ENCODE measurements around the gene CTNS.

CTNS gene

DNA sequence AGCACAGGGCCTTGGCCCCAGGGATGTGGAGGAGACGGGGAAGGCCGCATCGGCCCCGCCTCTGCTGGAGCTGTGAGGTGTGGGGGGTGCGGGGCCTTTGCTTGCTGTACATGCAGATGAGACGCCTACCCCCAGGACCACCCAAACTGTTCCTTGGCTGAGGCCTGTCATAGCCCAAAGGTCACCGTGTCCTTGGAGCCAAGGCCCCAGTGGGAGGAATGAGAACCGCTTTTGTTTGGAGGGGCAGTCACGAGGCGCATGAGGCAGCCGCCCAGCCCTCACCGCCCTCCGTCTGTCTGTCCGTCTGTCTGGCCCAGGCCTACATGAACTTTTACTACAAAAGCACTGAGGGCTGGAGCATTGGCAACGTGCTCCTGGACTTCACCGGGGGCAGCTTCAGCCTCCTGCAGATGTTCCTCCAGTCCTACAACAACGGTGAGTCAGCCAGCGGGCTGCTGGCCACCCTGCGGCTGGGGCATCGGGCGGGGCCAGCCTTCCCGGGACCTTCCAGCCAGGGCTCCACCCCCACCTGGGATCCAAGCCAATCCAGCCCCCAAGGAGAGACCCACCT is 23.1 kb downstream of the CTNS start:
- DNase-seq (ENCODE audit: low read depth): no peak

DNA sequence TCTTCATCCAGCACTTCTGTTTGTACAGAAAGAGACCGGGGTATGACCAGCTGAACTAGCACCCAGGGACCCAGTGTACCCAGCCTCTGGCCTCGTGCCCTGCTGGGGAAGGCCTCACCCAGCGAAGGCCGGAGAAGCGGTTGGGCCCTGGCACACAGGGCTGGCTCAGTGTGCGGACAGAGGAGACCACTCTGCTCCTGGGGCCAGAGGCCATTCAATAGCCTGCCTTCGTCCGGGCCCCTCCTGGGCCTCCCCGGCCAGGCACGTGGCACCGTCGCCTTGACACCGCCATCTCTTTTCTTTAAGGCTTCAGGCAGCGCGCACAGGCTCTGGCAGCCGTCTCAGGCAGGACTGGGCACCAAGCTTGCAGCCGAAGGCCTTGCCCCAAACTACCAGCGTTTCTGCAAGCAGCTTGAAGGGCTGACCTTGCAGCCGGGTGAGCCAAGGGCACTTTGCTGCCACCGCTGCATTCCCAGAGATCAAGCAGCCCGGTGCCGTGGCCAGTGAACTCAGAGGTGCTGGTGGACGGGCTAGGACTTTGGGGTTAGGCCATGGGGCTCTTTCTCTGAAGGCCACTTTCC is 23.8 kb downstream of the CTNS start:
- DNase-seq (ENCODE audit: low read depth): no peak

DNA sequence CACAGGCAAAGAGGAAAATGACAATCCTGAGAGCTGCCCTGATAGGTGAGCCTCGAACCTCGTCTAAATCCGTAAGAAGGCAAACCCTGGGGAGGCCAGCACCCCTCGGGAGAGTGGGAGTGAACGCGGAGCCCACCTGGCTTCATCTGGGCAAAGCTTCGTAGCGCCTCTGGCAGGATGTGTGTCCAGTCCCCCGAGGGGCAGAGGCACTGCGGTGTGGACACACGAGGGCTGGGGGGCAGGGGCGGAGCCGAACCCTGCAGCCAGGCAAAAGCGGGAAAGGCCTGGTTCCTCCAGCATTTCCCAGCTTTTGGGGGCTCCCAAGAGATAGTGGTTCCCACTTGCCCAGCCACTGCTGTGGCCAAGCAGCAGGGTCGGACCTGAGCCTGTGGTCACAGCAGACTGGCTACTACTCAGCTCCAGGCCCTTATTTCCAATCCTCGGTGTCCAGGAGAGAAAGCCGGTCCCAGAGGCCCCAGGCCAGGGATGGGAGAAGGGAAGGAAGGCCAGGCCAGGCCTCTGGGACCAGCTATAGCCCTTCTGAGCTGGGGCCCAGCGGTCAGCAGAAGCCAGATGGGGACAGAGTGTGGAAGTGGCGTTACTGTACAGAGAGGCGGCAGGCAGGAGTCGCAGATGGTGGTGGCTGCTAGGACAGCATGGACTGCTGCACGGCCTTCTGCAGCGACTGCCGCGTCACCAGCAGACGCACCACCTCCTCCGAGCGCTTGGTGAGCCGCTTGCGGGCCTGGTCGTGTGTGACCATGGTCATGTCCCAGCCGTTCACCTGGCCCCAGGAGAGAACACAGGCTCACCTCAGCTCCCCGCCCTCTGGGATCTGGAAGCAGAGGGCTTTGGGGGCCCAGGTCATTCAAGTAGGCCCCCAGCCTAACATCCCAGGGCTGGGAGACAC is 26.8 kb downstream of the CTNS start:
- DNase-seq (ENCODE audit: low read depth): no peak

DNA sequence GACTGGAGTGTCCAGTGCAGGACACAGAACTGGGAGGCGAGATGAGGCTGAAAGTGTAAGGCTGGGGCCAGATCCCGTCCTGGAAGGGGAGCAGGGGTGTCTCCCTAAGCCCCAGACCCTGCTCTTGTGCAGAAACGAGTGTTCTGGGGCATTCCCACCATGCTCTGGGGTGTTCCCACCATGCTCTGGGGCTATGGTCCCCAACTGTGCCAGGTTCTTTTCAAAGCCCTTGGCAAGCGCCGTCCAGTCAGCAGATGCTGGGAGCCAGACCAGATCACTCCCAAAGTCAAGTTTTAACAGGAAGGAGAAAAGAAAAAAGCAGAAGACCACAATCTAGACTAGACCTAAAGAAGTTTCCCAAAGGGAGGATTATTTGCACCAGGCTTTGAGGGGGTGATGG is 29.3 kb downstream of the CTNS start:
- no peak for DNase-seq (ENCODE audit: low read depth)

DNA sequence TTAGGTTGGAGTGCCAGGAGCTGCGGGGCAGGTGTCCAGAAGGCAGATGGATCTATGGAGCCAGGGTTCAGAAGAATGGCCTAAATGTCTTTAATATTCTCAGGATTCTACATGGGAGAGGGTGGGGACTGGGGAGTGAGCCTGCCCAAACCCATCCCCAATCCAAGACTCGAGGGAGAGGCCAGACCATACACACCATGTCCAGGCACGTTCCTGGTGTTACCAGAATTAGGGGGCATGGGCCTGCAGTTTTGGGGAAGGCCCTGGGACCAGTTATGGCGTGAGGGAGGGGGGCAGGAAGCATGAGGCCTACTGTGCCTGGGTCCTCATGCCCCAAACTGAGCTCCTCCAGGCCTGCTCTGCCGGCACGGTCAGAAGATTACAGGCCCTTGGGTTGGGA is 30.0 kb downstream of the CTNS start:
- DNase-seq (ENCODE audit: low read depth): no peak

DNA sequence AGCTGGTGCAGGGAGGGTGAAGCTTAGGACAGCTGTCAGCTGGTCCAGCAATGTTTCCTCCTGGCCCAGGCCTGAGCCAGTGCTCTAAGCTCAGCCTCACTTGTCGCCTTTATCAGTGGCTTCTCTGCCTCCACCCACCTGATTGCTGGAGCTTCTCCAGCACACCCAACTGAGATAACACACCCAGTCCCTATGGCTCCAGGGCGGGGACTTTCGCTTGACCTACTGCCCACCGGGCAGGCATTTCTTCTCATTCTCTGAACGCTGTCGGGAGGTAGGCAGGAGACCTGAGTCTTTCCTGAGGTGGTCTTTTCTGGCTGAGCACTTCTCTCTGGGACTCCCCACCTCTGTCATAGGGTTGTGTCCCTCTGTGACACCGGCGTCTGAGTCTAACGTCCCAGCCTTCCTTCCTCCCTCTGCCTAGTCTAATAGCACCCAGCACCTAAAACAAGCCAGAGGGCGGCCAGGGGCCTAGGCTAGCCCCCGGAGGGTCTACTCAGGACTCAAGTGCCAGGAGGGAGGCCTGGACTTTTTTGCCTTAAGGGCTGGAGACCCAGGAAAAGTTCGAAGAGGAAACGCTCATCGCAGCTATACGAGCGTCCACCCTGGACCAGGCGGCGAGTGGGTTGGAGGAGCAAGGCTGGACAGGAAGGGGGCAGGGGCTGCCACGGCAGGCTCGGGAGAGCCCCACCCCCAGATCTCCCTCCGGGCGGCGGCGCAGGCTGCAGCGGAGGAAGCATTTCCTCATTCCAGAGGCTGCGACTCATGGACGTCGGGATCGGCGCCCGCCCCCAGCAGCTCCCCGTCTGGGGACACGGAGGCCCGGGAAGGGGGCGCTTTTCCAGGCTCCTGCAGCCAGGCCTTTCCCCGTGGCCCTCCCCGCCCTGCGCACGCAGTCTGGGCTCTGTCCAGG is 31.1 kb downstream of the CTNS start:
- DNase-seq (ENCODE audit: low read depth): no peak

DNA sequence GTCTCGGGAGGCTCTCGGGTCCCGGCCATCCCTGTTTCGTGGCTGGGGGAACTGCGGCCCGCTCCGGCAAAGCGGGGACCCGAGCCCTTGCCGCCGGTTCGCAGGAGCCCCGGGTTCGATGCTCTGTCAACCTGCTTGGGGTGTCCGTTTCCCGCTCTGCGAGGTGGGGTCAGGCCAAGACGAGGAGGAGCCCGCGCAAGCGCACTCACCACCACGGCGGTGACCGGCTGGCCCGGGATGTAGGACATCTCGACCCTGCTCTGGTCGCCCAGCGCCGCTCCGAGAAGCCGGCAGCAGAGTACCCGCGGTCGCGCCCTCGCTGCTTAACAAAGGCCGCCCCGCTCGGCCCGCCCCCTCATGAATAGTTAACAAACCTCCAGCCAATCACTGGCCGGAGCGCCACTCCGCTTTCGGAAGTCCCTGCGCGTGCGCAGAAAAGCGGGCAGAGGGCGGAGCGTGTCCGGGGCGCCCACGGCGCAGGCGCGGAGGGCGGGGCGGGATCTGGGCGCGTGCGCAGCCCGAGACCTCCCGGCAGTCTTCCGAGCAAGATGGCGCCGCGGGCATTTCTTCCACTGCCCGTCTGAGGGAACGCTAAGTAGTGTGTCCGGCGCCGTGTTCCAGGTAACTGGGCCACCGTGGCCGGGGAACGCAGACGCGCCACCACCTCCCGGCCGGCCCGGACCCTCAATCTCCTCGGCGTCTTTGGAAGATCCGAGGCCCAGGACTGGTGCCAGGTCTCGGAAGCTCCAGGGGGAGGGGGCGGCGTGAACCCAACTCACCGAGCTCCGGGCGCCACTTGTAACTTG is 31.9 kb downstream of the CTNS start, which contains the start of the genes EMC6 and TAX1BP3:
TSS of gene EMC6 (plus strand) at position 534 of the 806 bp plus-strand sequence. CDS start 335 bp downstream, outside the sequence.
TSS of gene TAX1BP3 (minus strand) at position 300 of the 806 bp plus-strand sequence. CDS start at position 248, 52 bp downstream.
- peak; percentile 99 for DNase-seq (ENCODE audit: low read depth)

DNA sequence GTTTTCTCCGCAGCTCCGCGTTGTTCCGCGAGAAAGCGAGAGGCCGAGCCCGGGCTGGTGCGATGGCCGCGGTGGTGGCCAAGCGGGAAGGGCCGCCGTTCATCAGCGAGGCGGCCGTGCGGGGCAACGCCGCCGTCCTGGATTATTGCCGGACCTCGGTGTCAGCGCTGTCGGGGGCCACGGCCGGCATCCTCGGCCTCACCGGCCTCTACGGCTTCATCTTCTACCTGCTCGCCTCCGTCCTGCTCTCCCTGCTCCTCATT is 32.5 kb downstream of the CTNS start:
- no peak for DNase-seq (ENCODE audit: low read depth)

DNA sequence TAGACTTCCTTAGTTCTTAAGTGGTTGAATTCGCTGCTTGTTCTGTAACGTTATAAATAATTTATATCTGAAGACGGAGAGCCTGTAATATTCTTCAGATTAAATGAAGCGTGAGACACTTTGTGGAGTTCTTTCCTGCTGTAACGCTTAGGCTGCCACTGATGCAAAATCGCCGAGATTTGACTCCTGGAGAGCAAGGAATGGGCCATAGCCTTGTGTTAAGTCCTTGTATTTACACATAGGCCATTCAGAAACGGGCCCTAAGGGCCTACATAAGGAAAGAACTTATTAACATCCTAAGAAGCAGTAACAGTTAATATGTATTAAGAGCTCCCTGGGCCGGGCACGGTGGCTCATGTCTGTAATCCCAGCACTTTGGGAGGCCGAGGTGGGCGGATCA is 33.0 kb downstream of the CTNS start:
- no peak for DNase-seq (ENCODE audit: low read depth)

DNA sequence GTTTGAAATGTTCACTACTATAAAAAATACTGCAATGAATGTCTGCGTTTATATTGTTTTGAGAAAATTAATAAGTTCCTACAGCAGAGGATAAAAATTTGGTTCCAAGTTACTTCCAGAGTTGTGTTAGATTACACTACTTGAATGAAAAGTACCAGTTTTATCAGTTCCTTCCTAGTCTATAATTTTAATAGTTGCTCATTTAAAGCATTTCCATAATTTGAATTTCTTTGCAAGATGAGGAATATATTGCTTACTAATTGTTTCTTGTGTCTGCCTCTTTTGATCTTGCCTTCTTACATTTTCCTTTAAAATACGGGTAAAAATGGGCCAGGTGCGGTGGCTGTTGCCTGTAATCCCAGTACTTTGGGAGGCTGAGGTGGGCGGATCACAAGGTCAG is 36.0 kb downstream of the CTNS start:
- no peak for DNase-seq (ENCODE audit: low read depth)

DNA sequence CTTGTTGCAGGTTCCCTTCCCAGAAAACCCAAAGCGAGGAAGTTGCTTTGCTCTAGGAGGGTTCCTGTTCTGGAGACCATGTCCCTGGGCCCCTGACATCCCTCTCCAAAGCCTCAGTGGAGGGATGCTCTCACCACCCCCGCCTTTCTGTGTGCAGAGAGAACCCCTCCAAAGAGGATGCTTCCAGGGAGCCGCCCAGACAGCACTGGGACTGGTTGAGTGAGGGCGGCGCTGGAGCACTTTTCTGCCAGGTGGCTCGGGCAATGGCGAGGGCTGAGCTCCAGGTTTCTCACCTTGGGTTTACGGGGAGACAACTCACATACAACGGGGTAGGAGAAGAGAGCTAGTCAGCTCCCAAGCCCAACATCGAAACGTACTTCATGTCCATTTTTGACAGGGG is 39.3 kb downstream of the CTNS start:
- no peak for DNase-seq (ENCODE audit: low read depth)

DNA sequence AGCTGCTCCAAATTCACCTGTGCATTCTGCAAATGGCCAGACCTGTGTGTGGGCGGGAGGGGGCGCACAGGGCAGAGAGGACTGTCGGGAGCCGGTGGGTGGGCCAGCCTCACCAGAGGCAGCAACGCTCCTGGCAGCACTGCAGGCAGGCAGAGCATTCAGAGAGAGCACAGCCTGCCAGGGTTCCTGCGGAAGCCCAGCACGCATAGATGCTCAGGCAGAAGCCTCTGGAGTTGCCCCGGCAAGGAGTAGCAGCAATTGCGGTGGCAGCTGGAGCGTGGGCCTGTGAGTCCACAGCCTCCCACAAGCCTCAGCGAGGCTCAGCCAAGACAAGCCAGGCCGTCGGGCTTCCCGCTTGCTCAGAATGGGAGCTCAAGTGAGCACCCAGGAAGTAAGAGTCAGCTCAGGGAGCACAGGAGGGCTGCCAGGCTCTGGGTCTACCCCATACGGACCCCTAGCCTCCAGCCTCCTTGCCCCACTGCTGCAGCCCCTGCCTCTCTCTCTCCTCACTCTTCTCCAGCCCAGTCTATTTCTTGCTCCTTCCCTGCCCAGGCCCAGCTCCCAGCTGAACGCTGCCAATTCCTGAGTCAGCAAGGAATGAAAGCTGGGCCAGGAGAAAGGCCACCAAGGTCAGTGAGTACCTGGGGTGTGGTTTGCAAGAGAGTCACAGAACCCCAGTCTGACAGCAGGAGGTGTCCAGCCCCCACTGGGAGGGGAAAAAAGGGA is 41.7 kb downstream of the CTNS start:
- DNase-seq (ENCODE audit: low read depth): no peak

DNA sequence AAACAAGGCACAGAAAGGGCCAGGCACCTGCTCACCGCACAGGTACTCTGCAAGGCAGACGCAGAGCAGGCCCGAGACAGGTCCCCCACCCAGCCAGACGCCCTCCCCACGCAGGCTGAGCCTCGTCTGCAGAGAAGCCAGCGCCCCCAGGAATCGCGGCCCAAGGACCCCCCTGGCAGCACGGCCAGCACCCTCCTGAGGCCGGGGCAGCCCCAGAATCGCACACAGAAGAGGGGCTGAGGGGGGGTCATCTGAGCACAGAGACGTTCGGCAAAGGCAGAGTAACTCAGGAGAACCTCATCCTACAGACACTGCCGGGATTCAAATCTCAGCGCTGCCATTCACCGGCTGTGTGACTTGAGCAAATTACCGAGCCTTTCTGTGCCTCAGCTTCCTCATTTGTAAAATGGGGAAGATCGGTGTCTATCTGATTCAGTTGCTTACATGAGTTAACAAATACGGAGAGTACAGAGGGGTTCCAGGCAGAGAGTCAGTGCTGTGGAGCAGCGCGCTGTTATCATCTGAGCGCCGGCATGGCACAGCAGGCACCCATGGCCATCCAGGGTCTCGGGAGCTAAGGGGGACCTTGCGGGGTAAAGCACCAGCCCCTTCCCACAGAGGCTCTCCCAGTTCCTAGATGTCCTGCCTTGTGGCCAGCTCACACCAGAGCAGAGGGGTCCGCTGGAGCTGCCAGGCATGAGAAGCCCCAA is 42.4 kb downstream of the CTNS start:
- DNase-seq (ENCODE audit: low read depth): no peak

DNA sequence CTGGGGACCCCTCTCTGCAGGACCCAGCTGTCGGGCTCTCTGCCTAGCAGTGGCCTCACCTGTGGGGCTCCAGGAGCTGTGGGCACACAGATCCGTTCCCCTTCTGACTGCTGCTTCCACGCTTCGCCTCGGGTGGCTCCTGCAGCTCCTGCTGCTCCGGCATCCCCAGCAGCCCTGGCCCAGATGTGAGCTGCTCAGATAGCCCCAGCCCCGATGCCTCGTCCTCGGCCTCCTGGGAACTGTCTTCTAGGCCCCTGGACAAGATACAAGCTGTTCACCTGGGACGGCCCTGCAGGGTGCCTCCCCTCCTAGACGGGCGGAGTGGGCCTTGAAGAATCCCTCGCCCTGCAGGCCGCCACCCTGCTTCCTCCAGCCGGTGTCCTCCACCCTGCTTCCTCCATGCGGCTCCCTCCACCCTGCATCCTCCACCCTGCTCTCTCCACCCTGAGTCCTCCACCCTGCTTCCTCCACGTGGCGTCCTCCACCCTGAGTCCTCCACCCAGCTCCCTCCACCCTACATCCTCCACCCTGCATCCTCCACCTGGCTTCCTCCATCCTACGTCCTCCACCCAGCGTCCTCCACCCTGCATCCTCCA is 43.1 kb downstream of the CTNS start:
- no peak for DNase-seq (ENCODE audit: low read depth)

DNA sequence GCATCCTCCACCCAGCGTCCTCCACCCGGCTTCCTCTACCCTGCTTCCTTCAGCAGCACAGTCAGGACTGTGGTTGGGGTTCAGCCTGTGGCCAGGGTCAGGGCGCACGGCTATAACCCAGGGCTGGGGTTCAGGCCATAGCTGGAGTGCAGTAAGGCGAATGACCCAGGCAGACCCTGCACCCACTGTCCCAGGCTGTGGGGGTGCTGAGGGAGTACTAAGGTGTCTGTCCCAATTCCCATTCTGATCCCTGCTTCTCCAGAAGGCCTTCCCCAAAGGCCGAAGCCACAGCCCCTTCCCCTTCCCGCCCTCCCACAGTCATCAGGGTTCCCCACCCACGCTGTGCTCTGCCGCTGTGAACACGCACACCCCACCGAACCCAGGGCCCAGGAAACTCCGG is 44.5 kb downstream of the CTNS start:
- DNase-seq (ENCODE audit: low read depth): no peak

DNA sequence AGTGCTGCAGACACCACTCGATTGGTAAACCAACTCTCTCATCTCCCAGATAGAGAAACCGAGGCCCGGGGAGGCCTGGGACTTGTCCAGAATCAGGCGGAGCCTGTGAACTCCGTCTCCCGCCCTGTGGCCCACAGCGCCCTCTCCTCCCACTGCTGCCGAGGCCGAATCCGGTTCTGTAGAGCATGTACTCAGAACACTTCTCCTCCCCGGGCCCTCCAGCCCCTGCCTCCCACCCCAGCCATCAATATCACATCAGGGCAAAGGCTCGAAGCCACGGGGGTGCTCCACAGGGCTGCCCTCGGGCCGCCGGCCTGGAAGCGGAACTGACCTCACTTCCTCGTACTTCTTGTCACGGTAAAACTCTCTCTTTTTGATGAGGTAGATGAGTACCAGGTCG is 45.0 kb downstream of the CTNS start:
- DNase-seq (ENCODE audit: low read depth): no peak

DNA sequence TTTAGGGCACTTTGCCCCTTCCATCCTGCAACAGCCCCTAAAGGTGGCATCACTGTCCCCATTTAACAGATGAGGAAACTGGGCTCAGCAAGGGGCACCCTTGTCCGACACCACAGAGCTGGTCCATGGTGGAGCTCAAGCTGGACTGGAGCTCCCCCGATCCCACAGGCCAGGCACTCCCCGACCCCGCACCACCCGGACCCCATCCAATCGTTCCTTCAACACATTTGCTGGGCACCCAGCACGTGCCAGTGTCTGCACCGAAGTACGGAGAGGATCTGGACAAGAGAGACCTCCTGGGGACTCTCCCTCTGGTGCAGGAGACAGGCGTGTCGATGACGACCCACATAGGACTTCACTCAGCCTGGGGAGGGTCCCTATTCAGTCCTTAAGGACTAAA is 45.5 kb downstream of the CTNS start:
- DNase-seq (ENCODE audit: low read depth): no peak

DNA sequence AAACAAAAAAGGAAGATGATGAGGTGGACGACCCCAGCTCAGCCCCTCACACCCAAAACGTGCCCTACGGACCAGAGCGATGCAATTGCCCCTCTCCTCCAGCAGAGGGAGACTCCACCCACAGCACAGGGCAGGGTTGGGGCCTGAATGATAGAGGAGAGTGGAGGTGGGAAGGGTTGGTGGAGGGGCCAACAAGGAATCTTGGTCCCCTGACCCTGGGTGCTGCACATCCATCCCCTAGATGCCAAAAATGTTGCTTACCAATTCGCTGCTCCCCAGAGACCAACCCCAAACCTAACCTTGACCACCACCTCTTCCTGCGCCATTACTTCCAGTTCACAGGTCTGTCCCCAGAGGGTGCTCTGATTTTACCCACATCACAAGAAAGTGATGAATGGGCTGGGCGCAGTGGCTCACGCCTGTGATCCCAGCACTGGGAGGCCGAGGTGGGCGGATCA is 46.5 kb downstream of the CTNS start:
- DNase-seq (ENCODE audit: low read depth): peak; percentile 25

DNA sequence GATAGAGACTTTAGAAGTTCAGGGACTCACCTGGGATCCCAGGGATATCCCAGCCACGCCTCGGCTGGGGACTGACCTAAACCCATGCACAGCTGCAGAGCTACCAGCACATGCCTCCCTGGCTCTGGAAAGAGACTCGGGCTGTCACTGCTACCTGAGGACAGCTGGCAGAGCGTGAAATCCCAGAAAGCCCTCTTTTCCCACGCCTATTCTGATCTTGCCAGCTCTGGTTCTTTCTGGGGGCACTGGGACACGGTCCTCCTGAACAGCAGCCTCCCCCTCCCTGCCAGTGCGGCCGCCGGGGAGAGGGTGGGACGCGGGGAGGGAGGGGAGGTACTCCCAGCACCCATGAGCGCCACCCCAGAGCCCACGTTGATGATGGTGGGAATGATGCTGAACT is 48.6 kb downstream of the CTNS start:
- DNase-seq (ENCODE audit: low read depth): no peak

Measured in stimulated activated CD8-positive, alpha-beta memory T cell treated with anti-CD3 and anti-CD28 coated beads, Interleukin-12 subunit alpha, Interleukin-12 subunit beta, amount 100 ng/mL, for 1 hour (primary cell).